Activated CD4-positive, CD25-positive, alpha-beta regulatory T cell (primary cell): ENCODE data around the gene SKIC2.
"Not testable (repeated sequence)": the region's sequence is repeated elsewhere in the genome, so short reads cannot be mapped to it uniquely, and the experiment has no call there.

Experiments
- DNase-seq, 4 experiments: peaks; one replicate each; lab custom pipeline; 2025; lab: John Stamatoyannopoulos, UW

The SKIC2 gene

GRCh38 chr6:31958741-31959739, at the start of gene SKIC2, which contains the start of gene NELFE:
Gene SKIC2 (plus strand): TSS chr6:31959175. CDS start chr6:31959193, 18 bp downstream.
Gene NELFE (minus strand): TSS chr6:31958971. CDS start chr6:31958446, 525 bp downstream.
- DNase-seq = peak; percentile 97 to 98 (median 98)

DNA sequence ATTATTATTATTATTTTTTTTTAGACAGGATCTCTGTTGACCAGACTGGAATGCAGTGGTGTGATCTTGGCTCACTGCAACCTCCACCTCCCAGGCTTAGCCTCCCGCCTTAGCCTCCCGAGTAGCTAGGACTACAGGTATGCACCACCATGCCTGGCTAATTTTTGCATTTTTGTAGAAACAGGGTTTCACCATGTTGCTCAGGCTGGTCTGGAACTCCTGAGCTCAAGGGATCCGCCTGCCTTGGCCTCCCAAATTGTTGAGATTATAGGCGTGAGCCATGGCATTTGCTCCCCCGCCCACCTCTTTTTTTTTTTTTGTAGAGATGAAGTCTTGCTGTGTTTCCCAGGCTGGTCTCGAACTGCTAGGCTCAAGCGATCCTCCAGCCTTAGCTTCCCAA, 49.7 kb upstream of the SKIC2 start:
- DNase-seq = not testable (repeated sequence)

DNA sequence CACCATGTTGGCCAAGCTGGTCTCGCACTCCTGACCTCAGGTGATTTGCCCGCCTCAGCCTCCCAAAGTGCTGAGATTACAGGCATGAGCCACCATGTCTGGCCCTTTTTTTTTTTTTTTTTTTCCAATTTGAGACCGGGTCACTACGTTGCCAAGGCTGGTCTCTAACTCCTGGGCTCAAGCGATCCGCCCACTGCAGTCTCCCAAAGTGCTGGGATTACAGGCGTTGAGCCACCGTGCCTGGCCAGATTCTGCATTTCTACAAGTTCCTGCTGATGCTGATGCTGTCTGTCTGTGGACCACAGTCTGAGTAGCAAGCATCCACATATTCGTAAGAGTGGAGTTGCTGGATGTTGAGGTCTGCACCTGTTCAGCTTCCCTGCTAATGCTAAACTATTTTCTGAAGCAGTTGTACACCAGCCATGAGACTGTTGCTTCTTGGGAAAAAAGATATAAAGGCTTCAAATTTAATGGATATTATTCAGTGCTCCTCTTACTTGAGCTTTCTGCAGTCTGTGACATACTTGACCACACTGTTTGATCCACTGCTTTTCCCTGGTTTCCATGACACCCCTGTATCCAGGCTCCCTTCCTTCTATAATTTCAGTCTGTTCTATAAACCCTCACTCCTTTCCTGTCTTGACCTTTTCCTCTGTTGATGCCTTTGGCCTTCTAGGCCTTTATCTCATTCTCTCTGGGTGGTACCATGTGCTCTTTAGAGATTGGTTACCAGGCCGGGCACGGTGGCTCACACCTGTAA, 47.0 kb upstream of the SKIC2 start:
- no peak for DNase-seq

DNA sequence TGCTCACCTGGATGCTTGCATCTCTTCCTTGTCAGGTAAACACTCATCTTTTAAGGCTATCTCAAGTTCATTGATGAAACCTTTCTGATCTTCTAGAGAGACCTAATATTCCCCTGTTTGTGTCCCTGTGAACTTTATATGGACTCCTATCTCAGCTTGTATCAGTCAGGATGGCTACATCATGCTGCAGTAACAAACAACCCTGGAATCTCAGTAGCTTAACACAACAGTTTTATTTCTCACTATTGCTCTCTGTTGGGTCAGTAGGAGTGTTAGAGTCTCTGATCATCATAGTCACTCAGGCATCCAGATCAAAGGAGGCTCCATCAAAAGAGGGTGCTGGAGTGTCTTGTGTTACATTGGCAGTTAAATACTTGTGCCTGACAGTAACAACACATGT, 43.6 kb upstream of the SKIC2 start:
- no peak for DNase-seq

DNA sequence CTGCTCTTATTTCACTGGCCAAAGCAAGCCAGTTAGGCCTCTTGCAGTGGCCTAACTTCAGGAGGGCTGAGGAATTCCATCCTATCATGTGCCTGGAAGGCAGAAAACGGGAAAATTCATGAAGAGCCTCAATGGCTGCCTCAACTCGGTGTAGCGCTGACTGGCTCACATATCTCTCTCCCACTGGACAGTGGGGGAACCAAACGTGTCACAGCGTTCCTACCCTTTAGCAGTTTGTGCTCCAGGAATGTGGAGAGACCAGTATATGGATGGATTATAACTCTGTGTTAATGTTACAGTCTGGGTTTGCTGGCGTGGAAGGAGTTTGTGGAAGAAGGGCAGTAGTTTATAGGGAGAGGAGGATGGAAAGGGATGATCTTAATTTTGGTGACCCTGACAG, 43.2 kb upstream of the SKIC2 start:
- no peak for DNase-seq

GRCh38 chr6:31918069-31918720, 40.8 kb upstream of the SKIC2 start:
- DNase-seq = no peak

DNA sequence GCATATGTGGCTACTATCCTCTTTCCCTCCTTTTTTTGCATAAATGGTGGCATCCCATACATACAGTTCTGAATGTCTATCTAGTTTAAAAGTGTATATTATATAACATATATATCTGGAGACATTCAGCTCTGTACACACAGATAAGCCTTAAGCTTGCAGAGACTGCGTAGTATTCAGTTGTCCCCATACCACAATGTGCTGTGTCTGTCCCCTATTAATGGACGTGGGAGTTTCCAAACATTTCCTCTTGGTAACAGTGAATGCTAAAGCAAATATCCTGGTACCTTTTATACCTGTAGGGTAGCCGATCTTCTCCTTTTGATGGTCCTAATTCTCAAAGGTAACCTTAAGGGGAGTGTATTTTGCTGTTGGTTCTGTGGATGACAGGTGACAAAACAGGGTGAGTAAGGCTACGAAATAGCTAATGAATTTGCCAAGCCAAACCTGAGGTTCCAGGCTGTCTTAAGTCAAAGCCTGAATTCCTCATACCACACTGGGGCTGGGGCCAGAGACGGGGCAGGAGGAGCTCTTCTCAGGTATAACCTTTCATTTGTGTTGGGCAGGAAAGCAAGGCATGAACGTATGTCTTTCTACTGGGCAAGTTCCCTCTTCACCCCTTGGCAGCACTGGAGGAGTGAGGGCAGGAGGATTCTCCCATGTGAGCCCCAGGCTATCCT, 39.2 kb upstream of the SKIC2 start:
- DNase-seq = no peak

DNA sequence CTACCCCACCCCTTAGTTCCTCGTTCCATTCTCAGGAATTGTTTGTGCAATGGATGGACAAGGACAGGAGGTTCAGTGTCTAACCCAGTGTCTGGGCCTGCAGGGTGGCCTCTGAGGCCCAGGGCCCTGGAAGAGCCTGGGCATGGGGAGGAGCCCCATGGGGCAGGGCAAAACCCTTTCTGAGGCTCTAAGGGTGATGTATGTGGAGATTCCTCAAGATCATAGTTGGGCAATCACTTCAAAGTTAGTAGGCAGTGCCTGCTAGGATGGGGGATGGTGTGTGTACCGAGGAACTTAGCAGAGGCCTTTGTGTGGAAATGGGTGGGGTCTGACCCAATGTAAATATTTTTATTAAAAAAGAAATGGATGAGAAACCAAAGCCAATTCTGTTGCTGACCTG, 38.2 kb upstream of the SKIC2 start:
- DNase-seq = no peak

- no peak for DNase-seq
Observed at GRCh38 chr6:31922942-31923341, 36.0 kb upstream of the SKIC2 start.

DNA sequence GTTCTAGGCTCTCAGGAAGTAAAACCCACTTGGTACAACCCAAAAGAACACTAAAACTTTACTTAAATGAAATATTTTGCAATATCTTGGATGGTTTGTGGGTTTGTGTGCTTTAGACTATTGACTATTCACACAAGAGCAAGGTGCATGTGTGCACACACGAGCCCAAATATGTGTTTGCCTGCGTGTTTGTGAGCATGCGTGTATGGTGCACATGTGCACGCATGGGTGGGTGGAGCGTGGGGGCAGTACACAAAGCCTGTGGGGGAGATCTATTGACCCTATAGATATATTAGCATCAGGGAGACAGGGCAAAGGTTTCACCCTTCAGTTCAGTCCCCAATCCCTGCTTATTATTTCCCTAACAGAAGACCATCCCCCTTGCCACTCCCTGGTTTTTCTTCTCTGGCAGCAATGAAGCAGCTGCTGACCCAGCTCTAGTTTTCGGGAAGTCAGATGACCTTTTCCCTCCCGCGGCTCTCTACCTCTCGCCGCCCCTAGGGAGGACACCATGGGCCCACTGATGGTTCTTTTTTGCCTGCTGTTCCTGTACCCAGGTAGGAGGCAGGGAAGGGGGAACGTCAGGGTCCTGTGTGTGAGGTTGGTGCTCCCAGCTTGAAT, 31.6 kb upstream of the SKIC2 start, which contains the start of gene C2:
Gene C2, plus strand, starts transcription at position 476 of the 621 bp plus-strand sequence. Its CDS starts 36 bp downstream, at position 512.
- no peak for DNase-seq

DNA sequence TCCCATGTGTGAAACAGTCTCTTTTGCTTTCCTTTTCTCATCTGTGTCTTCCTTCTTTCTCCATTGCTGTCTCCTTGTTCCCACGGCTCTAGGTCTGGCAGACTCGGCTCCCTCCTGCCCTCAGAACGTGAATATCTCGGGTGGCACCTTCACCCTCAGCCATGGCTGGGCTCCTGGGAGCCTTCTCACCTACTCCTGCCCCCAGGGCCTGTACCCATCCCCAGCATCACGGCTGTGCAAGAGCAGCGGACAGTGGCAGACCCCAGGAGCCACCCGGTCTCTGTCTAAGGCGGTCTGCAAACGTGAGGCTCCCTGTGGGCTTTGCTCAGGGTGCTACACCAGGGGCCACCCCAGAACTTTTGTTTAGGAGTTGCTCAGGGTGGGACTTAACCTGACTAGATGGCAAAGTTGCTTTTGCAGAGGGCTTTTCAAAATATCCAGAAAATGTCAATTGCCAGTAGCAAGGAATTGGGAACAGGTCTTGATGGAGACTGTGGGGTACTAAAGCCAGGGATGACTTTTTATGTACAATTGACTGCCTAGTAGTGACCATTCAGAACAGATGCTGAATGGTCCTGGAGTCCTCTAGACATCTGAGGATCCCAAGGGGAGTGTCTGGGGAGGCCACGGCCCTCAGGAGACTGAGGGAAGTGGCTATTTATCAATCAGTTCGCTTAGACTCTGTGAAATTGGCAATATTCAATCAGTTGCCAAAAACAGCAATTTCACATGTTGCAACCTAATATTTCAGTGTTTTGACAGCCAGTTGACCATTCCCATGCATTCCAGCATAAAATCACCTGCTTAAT, 30.9 kb upstream of the SKIC2 start:
- no peak for DNase-seq

DNA sequence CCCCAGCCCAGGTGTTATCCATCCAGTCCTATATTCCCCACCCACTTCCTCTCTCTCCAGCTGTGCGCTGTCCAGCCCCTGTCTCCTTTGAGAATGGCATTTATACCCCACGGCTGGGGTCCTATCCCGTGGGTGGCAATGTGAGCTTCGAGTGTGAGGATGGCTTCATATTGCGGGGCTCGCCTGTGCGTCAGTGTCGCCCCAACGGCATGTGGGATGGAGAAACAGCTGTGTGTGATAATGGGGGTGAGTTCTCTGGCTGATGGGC, 30.4 kb upstream of the SKIC2 start:
- no peak for DNase-seq

GRCh38 chr6:31930962-31931361, 28.0 kb upstream of the SKIC2 start:
- no peak for DNase-seq

DNA sequence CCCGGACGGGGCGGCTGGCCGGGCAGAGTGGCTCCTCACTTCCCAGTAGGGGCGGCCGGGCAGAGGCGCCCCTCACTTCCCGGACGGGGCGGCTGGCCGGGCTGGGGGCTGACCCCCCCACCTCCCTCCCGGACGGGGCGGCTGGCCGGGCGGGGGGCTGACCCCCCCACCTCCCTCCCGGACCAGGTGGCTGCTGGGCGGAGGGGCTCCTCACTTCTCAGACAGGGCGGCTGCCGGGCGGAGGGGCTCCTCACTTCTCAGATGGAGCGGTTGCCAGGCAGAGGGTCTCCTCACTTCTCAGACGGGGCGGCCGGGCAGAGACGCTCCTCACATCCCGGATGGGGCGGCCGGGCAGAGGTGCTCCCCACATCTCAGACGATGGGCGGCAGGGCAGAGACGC, 26.8 kb upstream of the SKIC2 start:
- DNase-seq = not testable (repeated sequence)

GRCh38 chr6:31933537-31933936, 25.4 kb upstream of the SKIC2 start:
- no peak for DNase-seq

- no peak for DNase-seq
Observed at GRCh38 chr6:31935021-31935420, 24.0 kb upstream of the SKIC2 start.

GRCh38 chr6:31935823-31936222, 23.2 kb upstream of the SKIC2 start:
- no peak for DNase-seq

- no peak for DNase-seq
Observed at GRCh38 chr6:31940256-31940664, 18.7 kb upstream of the SKIC2 start.

- DNase-seq = no peak
Observed at GRCh38 chr6:31943742-31944141, 15.2 kb upstream of the SKIC2 start.

DNA sequence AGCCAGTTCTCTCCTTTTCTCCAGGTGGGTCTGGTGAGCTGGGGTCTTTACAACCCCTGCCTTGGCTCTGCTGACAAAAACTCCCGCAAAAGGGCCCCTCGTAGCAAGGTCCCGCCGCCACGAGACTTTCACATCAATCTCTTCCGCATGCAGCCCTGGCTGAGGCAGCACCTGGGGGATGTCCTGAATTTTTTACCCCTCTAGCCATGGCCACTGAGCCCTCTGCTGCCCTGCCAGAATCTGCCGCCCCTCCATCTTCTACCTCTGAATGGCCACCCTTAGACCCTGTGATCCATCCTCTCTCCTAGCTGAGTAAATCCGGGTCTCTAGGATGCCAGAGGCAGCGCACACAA, 13.8 kb upstream of the SKIC2 start:
- DNase-seq = no peak
